Stomach (tissue), 4 donors: ENCODE data around the gene LDB3.

ENCODE experiments used
- CTCF ChIP-seq, 7 experiments: fragments of 450-650 bp in 4 of 7; fragments of 200-600 bp in 3 of 7; sonication (generic) in 3 of 7; IDR thresholded peaks; one replicate each; pipeline ENCODE4 v1.5.1; 2016 to 2019; ENCODE audit warnings: antibody characterized with exemption in 7 of 7, control low read depth in 2 of 7, mild to moderate bottlenecking in 1 of 7
- POLR2A ChIP-seq, 4 donors: fragments of 450-650 bp; IDR thresholded peaks; one replicate each; pipeline ENCODE4 v1.6.1; 2016; ENCODE audit warnings: antibody characterized with exemption in 4 of 4, control low read depth in 2 of 4, mild to moderate bottlenecking in 1 of 4, moderate library complexity in 1 of 4

GRCh38 chr10:86664341-86665217 lies 3.7 kb upstream of the LDB3 start:
- no peak for TF ChIP-seq CTCF (IDR thresholded peaks at IDR 0.05)
- no peak for TF ChIP-seq POLR2A (IDR thresholded peaks at IDR 0.05)
